Kidney epithelial cell (primary cell): Measurements from ENCODE around the gene SLC49A3. TPM values are rescaled to one million over a fixed set of nuclear protein-coding genes. Genes with fewer than 3 reads are reported as not detected.
A peak's percentile ranks its signal among the peaks of the same experiment; 100 is the strongest.
"Not testable (repeated sequence)": the region's sequence is repeated elsewhere in the genome, so short reads cannot be mapped to it uniquely, and the experiment has no call there.

Experiments
- DNase-seq: peaks from one replicate; pipeline ENCODE4 v3.0.0-alpha.2; 2010; ENCODE audit warnings: low read depth
- H3K27me3 ChIP-seq: 2 replicates; pipeline ENCODE4 v1.6.0; 2011; ENCODE audit warnings: low read length; ENCODE audit not compliant: control insufficient read depth, insufficient read depth
- H3K36me3 ChIP-seq: 2 replicates; pipeline ENCODE4 v1.5.1; 2011; ENCODE audit warnings: low read length; ENCODE audit not compliant: control insufficient read depth, insufficient read depth
- H3K4me3 ChIP-seq: 2 replicates; pipeline ENCODE4 v1.5.1; 2011; ENCODE audit warnings: low read depth, mild to moderate bottlenecking, control low read depth, low read length
- CTCF ChIP-seq: IDR thresholded peaks from 2 replicates; pipeline ENCODE4 v1.5.1; 2011; ENCODE audit warnings: mild to moderate bottlenecking, moderate library complexity, low read length, control low read depth, inconsistent platforms; ENCODE audit not compliant: insufficient read depth, poor library complexity, severe bottlenecking
- total RNA-seq: library from RNA; depleted of rRNA; stranded (reverse); fragments of >200 nt; gene quantifications from 2 replicates; pipeline ENCODE4 v1.2.3, GENCODE V29; 2015

SLC49A3 gene
- total RNA-seq, 1 donor from 2014 or later = 3.4 TPM

GRCh38 chr4:710116-710515 is 21.2 kb upstream of the SLC49A3 start:
- DNase-seq = no peak
- Histone ChIP-seq H3K27me3 (no peaks in the 10 kb centered on the region), H3K36me3 (peaks cover 1% of the 10 kb centered on the region), H3K4me3 (no peak overlapping the region)
- no peak for TF ChIP-seq CTCF

GRCh38 chr4:709348-709747 is 20.4 kb upstream of the SLC49A3 start:
- H3K27me3 ChIP-seq = no peaks in the 10 kb centered on the region
- no peak for TF ChIP-seq CTCF
- no peak for DNase-seq
- no peak overlapping the region for H3K4me3 ChIP-seq
- H3K36me3 ChIP-seq = peaks cover 1% of the 10 kb centered on the region

- no peak for DNase-seq
- H3K36me3 ChIP-seq = peaks cover 1% of the 10 kb centered on the region
- no peak for TF ChIP-seq CTCF
- H3K27me3 ChIP-seq = peaks cover 2% of the 10 kb centered on the region
- H3K4me3 ChIP-seq = no peak overlapping the region
Observed at GRCh38 chr4:708631-708933, 19.6 kb upstream of the SLC49A3 start.

GRCh38 chr4:707929-708630 is 19.1 kb upstream of the SLC49A3 start:
- TF ChIP-seq CTCF = no peak
- no peak overlapping the region for H3K4me3 ChIP-seq
- DNase-seq = no peak
- peaks cover 1% of the 10 kb centered on the region for H3K36me3 ChIP-seq
- peaks cover 2% of the 10 kb centered on the region for H3K27me3 ChIP-seq

GRCh38 chr4:706834-707598 is 18.1 kb upstream of the SLC49A3 start:
- H3K4me3 ChIP-seq = peak overlapping the region; percentile 94
- H3K36me3 ChIP-seq = peaks cover 1% of the 10 kb centered on the region
- no peak for TF ChIP-seq CTCF
- no peak for DNase-seq
- peaks cover 2% of the 10 kb centered on the region for H3K27me3 ChIP-seq

- H3K36me3 ChIP-seq, H3K27me3 ChIP-seq, DNase-seq: not testable (repeated sequence)
- peak overlapping the region; percentile 94 for H3K4me3 ChIP-seq
Observed at GRCh38 chr4:706083-706633, 17.2 kb upstream of the SLC49A3 start.
